T-helper 2 cell treated with Interferon-gamma antibody and Interleukin-4, amounts not matched to agents 5 μg/mL and 100 μg/mL, for 36 hours (primary cell): ENCODE data around the gene INSRR.

Source experiments
- DNase-seq: peaks from one replicate; pipeline ENCODE4 v3.0.0; 2021; ENCODE audit warnings: low spot score
- H3K27ac Mint-ChIP-seq: one replicate; pipeline ENCODE4 v1.8.0; 2021; ENCODE audit warnings: mild to moderate bottlenecking, mixed read lengths
- H3K27me3 Mint-ChIP-seq: one replicate; pipeline ENCODE4 v1.8.0; 2021; ENCODE audit warnings: low read depth, mixed read lengths
- H3K36me3 Mint-ChIP-seq: one replicate; pipeline ENCODE4 v1.8.0; 2021; ENCODE audit warnings: low read depth, mixed read lengths
- H3K4me1 Mint-ChIP-seq: one replicate; pipeline ENCODE4 v1.8.0; 2021; ENCODE audit warnings: low read depth, mixed read lengths
- H3K4me3 Mint-ChIP-seq: one replicate; pipeline ENCODE4 v1.8.0; 2022; ENCODE audit warnings: mild to moderate bottlenecking, moderate library complexity, mixed read lengths
- H3K9me3 Mint-ChIP-seq: one replicate; pipeline ENCODE4 v1.8.0; 2021; ENCODE audit warnings: mixed read lengths

INSRR gene

GRCh38 chr1:156828400-156829124, 30.4 kb downstream of the INSRR start:
- H3K27me3 Mint-ChIP-seq: peaks cover 6% of the 10 kb centered on the region
- no peak overlapping the region for H3K27ac Mint-ChIP-seq
- no peaks in the 10 kb centered on the region for H3K36me3 Mint-ChIP-seq
- H3K4me3 Mint-ChIP-seq: no peak overlapping the region
- H3K9me3 Mint-ChIP-seq: no peaks in the 10 kb centered on the region
- DNase-seq: no peak
- H3K4me1 Mint-ChIP-seq: peaks cover under 1% of the 10 kb centered on the region

- no peaks in the 10 kb centered on the region for H3K9me3 Mint-ChIP-seq
- H3K4me1 Mint-ChIP-seq: peaks cover 9% of the 10 kb centered on the region
- peaks cover 6% of the 10 kb centered on the region for H3K27me3 Mint-ChIP-seq
- H3K4me3 Mint-ChIP-seq: no peak overlapping the region
- H3K27ac Mint-ChIP-seq: no peak overlapping the region
- DNase-seq: no peak
- no peaks in the 10 kb centered on the region for H3K36me3 Mint-ChIP-seq
Measured at GRCh38 chr1:156826630-156827029, 32.3 kb downstream of the INSRR start.

GRCh38 chr1:156823210-156823790, 35.6 kb downstream of the INSRR start:
- peaks cover 21% of the 10 kb centered on the region for H3K4me1 Mint-ChIP-seq
- no peaks in the 10 kb centered on the region for H3K36me3 Mint-ChIP-seq
- no peak overlapping the region for H3K4me3 Mint-ChIP-seq
- no peaks in the 10 kb centered on the region for H3K9me3 Mint-ChIP-seq
- no peak for DNase-seq
- no peak overlapping the region for H3K27ac Mint-ChIP-seq
- no peaks in the 10 kb centered on the region for H3K27me3 Mint-ChIP-seq

- no peaks in the 10 kb centered on the region for H3K27me3 Mint-ChIP-seq
- H3K27ac Mint-ChIP-seq: no peak overlapping the region
- DNase-seq: no peak
- no peaks in the 10 kb centered on the region for H3K36me3 Mint-ChIP-seq
- H3K4me3 Mint-ChIP-seq: no peak overlapping the region
- no peaks in the 10 kb centered on the region for H3K9me3 Mint-ChIP-seq
- H3K4me1 Mint-ChIP-seq: peaks cover 24% of the 10 kb centered on the region
Measured at GRCh38 chr1:156822680-156823079, 36.2 kb downstream of the INSRR start.

- Mint-ChIP-seq H3K9me3 (no peaks in the 10 kb centered on the region), H3K36me3 (no peaks in the 10 kb centered on the region), H3K4me3 (no peak overlapping the region), H3K27me3 (no peaks in the 10 kb centered on the region), H3K27ac (no peak overlapping the region), H3K4me1 (peaks cover 28% of the 10 kb centered on the region)
- peak; percentile 79 for DNase-seq
Measured at GRCh38 chr1:156821801-156822200, 37.1 kb downstream of the INSRR start.

- no peaks in the 10 kb centered on the region for H3K27me3 Mint-ChIP-seq
- peaks cover 55% of the 10 kb centered on the region for H3K4me1 Mint-ChIP-seq
Measured at GRCh38 chr1:156816561-156817328, 42.2 kb downstream of the INSRR start, which contains the start of gene SH2D2A. Gene SH2D2A (minus strand): TSS chr1:156816848. CDS start chr1:156816708, 140 bp downstream.

GRCh38 chr1:156815961-156816422, 42.9 kb downstream of the INSRR start:
- Mint-ChIP-seq H3K36me3 (peaks cover 40% of the 10 kb centered on the region), H3K4me3 (peak overlapping the region; percentile 93), H3K4me1 (peaks cover 55% of the 10 kb centered on the region), H3K9me3 (no peaks in the 10 kb centered on the region), H3K27ac (peak overlapping the region; percentile 100), H3K27me3 (no peaks in the 10 kb centered on the region)
- no peak for DNase-seq

More at GRCh38 chr1:156816561-156817328, 42.2 kb downstream of the INSRR start, which contains the start of gene SH2D2A:
- H3K27ac Mint-ChIP-seq: peak within 1 kb of the TSS; percentile 100
- H3K36me3 Mint-ChIP-seq: peaks cover 32% of the 10 kb centered on the region
- peak; percentile 96 for DNase-seq
- no peaks in the 10 kb centered on the region for H3K9me3 Mint-ChIP-seq
- peak within 1 kb of the TSS; percentile 93 for H3K4me3 Mint-ChIP-seq

- peaks cover 42% of the 10 kb centered on the region for H3K36me3 Mint-ChIP-seq
Measured at GRCh38 chr1:156815307-156815826, 43.5 kb downstream of the INSRR start.

GRCh38 chr1:156814571-156815260, 44.2 kb downstream of the INSRR start:
- peak overlapping the region; percentile 100 for H3K27ac Mint-ChIP-seq
- peak; percentile 51 for DNase-seq
- peak overlapping the region; percentile 93 for H3K4me3 Mint-ChIP-seq
- H3K9me3 Mint-ChIP-seq: no peaks in the 10 kb centered on the region
- no peaks in the 10 kb centered on the region for H3K27me3 Mint-ChIP-seq
- peaks cover 51% of the 10 kb centered on the region for H3K4me1 Mint-ChIP-seq
- H3K36me3 Mint-ChIP-seq: peaks cover 43% of the 10 kb centered on the region

More at GRCh38 chr1:156815307-156815826, 43.5 kb downstream of the INSRR start:
- peak overlapping the region; percentile 93 for H3K4me3 Mint-ChIP-seq
- H3K27me3 Mint-ChIP-seq: no peaks in the 10 kb centered on the region
- peak overlapping the region; percentile 100 for H3K27ac Mint-ChIP-seq
- H3K4me1 Mint-ChIP-seq: peaks cover 52% of the 10 kb centered on the region
- no peaks in the 10 kb centered on the region for H3K9me3 Mint-ChIP-seq
- no peak for DNase-seq

GRCh38 chr1:156813750-156814570, 45.0 kb downstream of the INSRR start:
- peak; percentile 65 for DNase-seq
- no peaks in the 10 kb centered on the region for H3K27me3 Mint-ChIP-seq
- peak overlapping the region; percentile 100 for H3K27ac Mint-ChIP-seq
- H3K36me3 Mint-ChIP-seq: peaks cover 48% of the 10 kb centered on the region
- no peaks in the 10 kb centered on the region for H3K9me3 Mint-ChIP-seq
- H3K4me3 Mint-ChIP-seq: peak overlapping the region; percentile 93
- H3K4me1 Mint-ChIP-seq: peaks cover 56% of the 10 kb centered on the region

- DNase-seq: no peak
- Mint-ChIP-seq H3K9me3 (no peaks in the 10 kb centered on the region), H3K36me3 (peaks cover 50% of the 10 kb centered on the region), H3K4me3 (peak overlapping the region; percentile 93), H3K27me3 (no peaks in the 10 kb centered on the region), H3K27ac (peak overlapping the region; percentile 100), H3K4me1 (peaks cover 59% of the 10 kb centered on the region)
Measured at GRCh38 chr1:156813298-156813697, 45.6 kb downstream of the INSRR start.

GRCh38 chr1:156812293-156812990, 46.5 kb downstream of the INSRR start:
- no peaks in the 10 kb centered on the region for H3K9me3 Mint-ChIP-seq
- H3K27me3 Mint-ChIP-seq: no peaks in the 10 kb centered on the region
- H3K4me3 Mint-ChIP-seq: peak overlapping the region; percentile 93
- H3K27ac Mint-ChIP-seq: peak overlapping the region; percentile 100
- H3K4me1 Mint-ChIP-seq: peaks cover 64% of the 10 kb centered on the region
- peaks cover 59% of the 10 kb centered on the region for H3K36me3 Mint-ChIP-seq
- no peak for DNase-seq
